ENCODE data around the gene INPP5D. TPM values are rescaled to one million over a fixed set of nuclear protein-coding genes. Genes with fewer than 3 reads are reported as not detected.

INPP5D gene
- polyA plus RNA-seq, 1 donor (not counting 4 experiments of a cell fraction or from before 2014, with no cell fraction given): 7.5 TPM

GRCh38 chr2:233115121-233115520 lies 55.0 kb downstream of the INPP5D start:
- no peaks in the 10 kb centered on the region for H3K9me3 ChIP-seq (ENCODE audit: control insufficient read depth, low read depth, low read length)
- TF ChIP-seq EZH2 (IDR thresholded peaks at IDR 0.05; ENCODE audit: low read length) (no peak), CTCF (optimal IDR thresholded peaks at IDR 0.05 in 1 of 3, IDR thresholded peaks at IDR 0.05 in 1 of 3, conservative IDR thresholded peaks at IDR 0.05 in 1 of 3; ENCODE audit: extremely low read depth in 1 of 3, insufficient read depth in 2 of 3, low read length in 3 of 3) (no peak)
- H3K4me3 ChIP-seq (ENCODE audit: control insufficient read depth in 2 of 3, extremely low read depth in 1 of 3, insufficient read depth in 2 of 3, low read depth in 1 of 3, low read length in 3 of 3): no peak overlapping the region
- dilution Hi-C loops (cut with MboI; ENCODE audit: extremely low pct_ligation_motif_present, low sequenced_read_pairs): no loop called here
- H4K20me1 ChIP-seq (ENCODE audit: control insufficient read depth, extremely low read depth, insufficient read depth, low read length): no peaks in the 10 kb centered on the region
- no peak for FAIRE-seq
- no peak overlapping the region for H2AFZ ChIP-seq (ENCODE audit: control insufficient read depth, low read length)
- H3K4me2 ChIP-seq (ENCODE audit: control insufficient read depth, extremely low read depth, insufficient read depth, low read depth, low read length): no peak overlapping the region
- no peaks in the 10 kb centered on the region for H3K9me1 ChIP-seq (ENCODE audit: control insufficient read depth, extremely low read depth, insufficient read depth, low read length)
- H3K27me3 ChIP-seq (ENCODE audit: control insufficient read depth, extremely low read depth, insufficient read depth, low read length): peaks cover 25% of the 10 kb centered on the region
- no peak overlapping the region for H3K27ac ChIP-seq (ENCODE audit: control insufficient read depth, insufficient read depth, low read length)
- H3K79me2 ChIP-seq (ENCODE audit: control insufficient read depth, insufficient read depth, low read length): no peaks in the 10 kb centered on the region
- DNase-seq (ENCODE audit: low read depth, low spot score): no peak
- no peaks in the 10 kb centered on the region for H3K36me3 ChIP-seq (ENCODE audit: control insufficient read depth in 2 of 2, extremely low read depth in 1 of 2, insufficient read depth in 2 of 2, low read length in 2 of 2)
- no peaks in the 10 kb centered on the region for H3K4me1 ChIP-seq (ENCODE audit: control insufficient read depth, extremely low read depth, insufficient read depth, low read length)
- no peak overlapping the region for H3K9ac ChIP-seq (ENCODE audit: control insufficient read depth, extremely low read depth, insufficient read depth, low read length)

GRCh38 chr2:233115741-233116140 lies 55.6 kb downstream of the INPP5D start:
- Histone ChIP-seq H3K9me1 (ENCODE audit: control insufficient read depth, extremely low read depth, insufficient read depth, low read length) (no peaks in the 10 kb centered on the region), H3K4me3 (ENCODE audit: control insufficient read depth in 2 of 3, extremely low read depth in 1 of 3, insufficient read depth in 2 of 3, low read depth in 1 of 3, low read length in 3 of 3) (no peak overlapping the region), H3K4me1 (ENCODE audit: control insufficient read depth, extremely low read depth, insufficient read depth, low read length) (no peaks in the 10 kb centered on the region), H3K27ac (ENCODE audit: control insufficient read depth, insufficient read depth, low read length) (no peak overlapping the region), H3K27me3 (ENCODE audit: control insufficient read depth, extremely low read depth, insufficient read depth, low read length) (peaks cover 25% of the 10 kb centered on the region), H3K9ac (ENCODE audit: control insufficient read depth, extremely low read depth, insufficient read depth, low read length) (no peak overlapping the region), H3K36me3 (ENCODE audit: control insufficient read depth in 2 of 2, extremely low read depth in 1 of 2, insufficient read depth in 2 of 2, low read length in 2 of 2) (no peaks in the 10 kb centered on the region), H2AFZ (ENCODE audit: control insufficient read depth, low read length) (no peak overlapping the region), H3K4me2 (ENCODE audit: control insufficient read depth, extremely low read depth, insufficient read depth, low read depth, low read length) (no peak overlapping the region), H3K9me3 (ENCODE audit: control insufficient read depth, low read depth, low read length) (no peaks in the 10 kb centered on the region), H3K79me2 (ENCODE audit: control insufficient read depth, insufficient read depth, low read length) (no peaks in the 10 kb centered on the region), H4K20me1 (ENCODE audit: control insufficient read depth, extremely low read depth, insufficient read depth, low read length) (no peaks in the 10 kb centered on the region)
- FAIRE-seq (no peak), DNase-seq (ENCODE audit: low read depth, low spot score) (no peak)
- dilution Hi-C loops (cut with MboI; ENCODE audit: extremely low pct_ligation_motif_present, low sequenced_read_pairs): no loop called here
- TF ChIP-seq EZH2 (IDR thresholded peaks at IDR 0.05; ENCODE audit: low read length): no peak
- TF ChIP-seq CTCF (optimal IDR thresholded peaks at IDR 0.05 in 1 of 3, IDR thresholded peaks at IDR 0.05 in 1 of 3, conservative IDR thresholded peaks at IDR 0.05 in 1 of 3; ENCODE audit: extremely low read depth in 1 of 3, insufficient read depth in 2 of 3, low read length in 3 of 3): no peak
